Retina (tissue), 1 donor: ENCODE measurements around the gene SLC12A8.

Source experiments
- DNase-seq: peaks from one replicate; pipeline ENCODE4 v3.0.0-alpha.2; 2016

The SLC12A8 gene

DNA sequence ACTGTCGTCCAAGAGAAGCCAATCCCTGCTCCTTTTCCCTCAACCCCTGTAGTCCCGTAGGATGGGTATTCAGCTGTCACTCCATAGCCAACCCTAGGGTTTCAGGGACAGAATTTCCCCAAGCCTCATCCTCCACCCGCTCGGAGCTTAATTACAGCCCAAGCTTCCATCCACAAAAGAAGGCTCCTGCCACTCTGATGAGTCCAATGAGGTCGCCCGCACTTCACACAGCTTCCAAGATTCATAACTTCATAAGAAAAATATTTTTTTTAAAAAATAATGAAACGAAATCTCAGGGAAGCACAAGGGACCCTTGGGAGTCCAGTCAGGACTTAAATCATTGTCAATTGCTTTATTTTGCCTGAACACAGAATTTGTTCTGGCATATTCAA, 75.6 kb downstream of the SLC12A8 start:
- DNase-seq, result no peak

DNA sequence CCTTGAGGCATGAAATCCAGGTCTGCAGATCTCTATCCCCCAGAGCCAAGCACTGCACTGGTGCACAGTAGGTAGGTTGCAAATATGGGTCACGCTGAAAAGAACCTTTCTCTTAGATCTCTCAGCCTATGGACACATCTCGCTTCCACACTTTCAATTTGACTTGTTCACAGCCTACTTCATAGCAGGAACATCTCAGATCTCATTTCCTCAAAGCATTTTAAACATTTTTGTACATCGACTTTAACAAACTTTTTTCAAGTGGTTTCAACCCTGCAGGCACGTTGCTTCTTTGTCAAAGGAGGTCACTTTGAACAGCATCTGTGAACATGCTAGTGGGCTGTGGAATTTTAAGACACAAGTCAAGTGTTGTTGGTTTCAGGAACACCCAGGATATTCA, 76.0 kb downstream of the SLC12A8 start:
- DNase-seq, result no peak

- no peak for DNase-seq
Measured at GRCh38 chr3:125134952-125135351, 77.6 kb downstream of the SLC12A8 start.

DNA sequence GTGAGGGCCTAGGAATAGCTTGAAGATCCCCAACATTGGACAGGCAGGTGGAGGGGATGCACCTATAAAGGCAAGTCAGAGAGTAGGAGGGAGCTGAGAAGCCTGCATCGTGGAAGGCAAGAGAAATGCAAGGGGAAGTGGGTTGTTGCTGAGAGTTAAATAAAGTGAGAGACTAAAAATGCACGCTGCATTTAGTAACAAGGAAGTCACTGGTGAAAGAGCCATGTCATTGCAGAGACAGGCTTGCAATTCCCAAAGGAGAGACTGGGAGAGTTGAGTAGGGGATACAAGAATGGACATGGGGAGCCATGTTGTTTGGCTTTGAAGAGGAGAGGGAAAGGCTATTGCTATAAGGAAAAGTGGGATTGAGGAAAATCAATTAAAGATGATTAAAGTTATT, 79.7 kb downstream of the SLC12A8 start:
- no peak for DNase-seq

DNA sequence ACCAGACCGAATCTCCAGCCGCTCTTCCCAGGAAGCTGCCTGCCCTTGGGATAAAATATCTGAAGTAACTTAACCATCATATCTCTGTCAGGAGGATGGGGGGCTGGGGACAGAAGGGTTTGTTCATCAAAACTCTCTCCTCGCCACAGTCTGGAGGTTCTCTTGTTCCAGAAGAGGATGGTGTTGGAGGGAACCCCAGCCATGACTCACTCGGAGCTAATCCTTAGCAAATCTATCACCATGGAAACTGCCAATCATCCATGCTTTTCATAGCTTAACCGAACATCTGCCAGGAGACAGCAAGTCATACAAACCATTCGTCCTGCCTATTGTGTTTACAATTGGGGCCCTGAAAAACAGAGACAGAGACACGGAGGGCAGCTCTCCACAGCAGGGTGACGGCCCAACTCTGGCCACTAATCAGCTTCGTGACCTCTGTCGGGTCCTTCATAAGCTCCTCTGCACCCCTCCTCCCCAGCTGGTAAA, 83.0 kb downstream of the SLC12A8 start:
- peak; percentile 75 for DNase-seq

DNA sequence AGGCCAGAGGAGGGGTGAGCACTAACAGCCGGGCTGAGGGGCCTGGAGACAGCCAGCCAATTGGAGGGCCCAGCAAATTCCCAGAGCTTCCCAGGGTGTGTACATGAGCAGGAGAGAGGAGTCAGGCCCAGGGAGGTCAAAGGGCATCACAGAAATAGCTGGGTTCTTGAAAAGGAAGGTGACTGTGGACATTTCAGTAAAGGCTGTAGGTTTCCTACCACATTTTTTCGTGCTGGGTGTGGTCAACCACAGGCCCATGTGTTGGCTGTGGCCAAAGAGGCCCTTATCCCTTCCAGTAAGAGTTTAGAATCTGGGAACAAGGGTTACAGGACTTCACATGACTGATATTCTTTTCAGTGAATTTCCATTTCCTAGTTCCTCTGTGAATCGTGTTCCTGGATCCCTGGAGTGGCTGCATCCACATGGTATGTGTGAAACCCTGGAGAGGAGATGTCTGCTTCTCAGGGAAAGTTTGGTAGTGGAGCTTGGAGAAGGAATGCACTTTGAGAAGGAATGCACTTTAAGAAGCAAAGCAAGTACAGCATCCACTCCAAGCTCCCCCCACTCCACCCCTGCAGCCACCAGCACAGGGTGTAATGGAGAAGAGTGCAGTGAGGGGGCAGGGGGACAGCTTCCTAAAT, 83.6 kb downstream of the SLC12A8 start:
- DNase-seq, result no peak

GRCh38 chr3:125126323-125126722, 86.2 kb downstream of the SLC12A8 start:
- no peak for DNase-seq

DNA sequence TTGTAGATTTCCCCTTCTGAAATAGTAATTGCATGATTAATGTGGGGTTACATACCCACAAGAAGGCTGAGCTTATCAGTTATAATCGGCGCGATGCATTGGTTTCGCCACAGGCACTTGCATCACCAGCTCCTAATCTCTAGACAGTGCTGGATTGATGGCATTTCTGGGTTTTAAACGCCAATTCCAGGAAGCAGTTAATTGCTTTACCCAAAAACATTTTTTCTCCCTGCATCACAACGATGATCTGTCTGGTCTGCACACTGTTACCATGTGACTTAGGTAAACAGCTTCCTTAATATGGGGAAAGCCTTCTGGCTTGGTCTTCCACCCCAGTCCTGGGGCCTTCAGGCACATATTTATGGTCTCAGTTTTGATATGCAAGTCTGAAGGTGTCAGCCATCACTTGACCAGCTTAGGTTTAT, 86.7 kb downstream of the SLC12A8 start:
- DNase-seq, result no peak

GRCh38 chr3:125123451-125124305, 88.9 kb downstream of the SLC12A8 start:
- no peak for DNase-seq

DNA sequence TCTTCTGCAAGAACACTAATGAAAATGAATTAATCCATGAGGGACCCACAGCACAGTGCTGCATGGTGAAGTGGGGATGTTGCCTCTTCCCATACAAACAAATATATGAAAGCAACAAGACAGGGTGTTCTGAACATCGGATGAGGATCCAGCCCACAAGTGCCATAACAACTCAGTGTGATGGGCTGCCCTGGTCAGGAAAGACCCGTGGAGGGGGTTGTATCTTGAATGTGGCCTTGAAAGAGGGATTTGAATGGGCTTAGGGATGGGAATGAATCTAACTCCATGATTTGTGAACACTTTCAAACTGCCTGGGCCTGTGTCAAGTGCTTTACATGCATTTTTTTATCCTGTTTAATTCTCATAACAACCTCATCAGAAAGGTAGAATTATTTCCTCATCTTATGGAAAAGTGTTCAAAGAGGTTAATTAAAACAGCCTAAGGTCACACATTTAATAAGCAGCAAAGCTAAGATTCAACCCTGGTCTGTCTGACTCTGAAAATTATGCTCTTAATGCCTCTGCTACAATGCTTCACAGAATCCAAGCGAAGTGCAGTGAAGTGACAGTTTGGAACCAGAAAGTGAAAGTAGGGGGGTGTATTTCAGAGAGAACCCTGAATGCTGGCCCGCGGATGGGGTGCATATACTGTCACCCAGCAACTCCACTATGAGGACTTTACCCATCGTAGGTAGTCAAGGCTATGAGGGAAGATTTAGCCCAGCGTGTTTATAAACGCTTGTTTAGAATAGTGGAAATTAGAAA, 91.1 kb downstream of the SLC12A8 start:
- peak; percentile 30 for DNase-seq

DNA sequence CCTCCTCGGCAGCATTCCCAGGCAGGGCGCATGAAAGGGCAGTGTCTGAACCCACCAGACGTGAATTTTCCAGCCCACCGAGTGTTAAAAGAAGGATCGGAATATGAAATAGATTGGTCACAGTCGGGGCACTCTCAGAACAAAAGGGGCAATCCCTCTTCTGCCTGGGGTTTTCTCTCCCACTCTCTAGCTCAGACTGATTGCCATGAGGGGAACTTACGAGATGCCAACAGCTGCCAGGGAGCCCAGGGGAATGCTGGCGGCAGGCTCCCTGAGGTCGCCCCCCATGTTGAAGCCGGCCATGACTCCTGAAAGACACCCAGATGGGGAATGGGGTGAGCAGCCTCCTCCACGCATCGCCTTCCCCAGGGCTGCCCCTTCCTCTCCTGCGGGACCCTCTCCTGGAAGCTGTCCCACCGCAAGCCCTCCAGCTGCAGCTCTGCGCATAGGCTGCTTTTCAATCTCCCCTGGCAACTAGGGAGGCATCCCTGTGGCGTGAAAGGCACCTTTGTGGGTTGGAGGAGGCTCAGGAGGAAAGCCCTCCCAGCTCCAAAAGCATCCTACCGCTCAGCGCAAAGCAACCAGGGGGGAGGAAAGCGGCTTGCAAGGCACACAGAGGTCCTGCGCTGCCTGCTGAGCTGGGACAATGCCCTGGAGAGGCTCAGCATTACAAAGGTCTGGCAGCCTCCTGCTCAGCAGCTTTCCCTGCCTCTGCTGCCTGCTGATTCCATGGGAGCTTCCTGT, 92.0 kb downstream of the SLC12A8 start:
- DNase-seq, result peak; percentile 85

DNA sequence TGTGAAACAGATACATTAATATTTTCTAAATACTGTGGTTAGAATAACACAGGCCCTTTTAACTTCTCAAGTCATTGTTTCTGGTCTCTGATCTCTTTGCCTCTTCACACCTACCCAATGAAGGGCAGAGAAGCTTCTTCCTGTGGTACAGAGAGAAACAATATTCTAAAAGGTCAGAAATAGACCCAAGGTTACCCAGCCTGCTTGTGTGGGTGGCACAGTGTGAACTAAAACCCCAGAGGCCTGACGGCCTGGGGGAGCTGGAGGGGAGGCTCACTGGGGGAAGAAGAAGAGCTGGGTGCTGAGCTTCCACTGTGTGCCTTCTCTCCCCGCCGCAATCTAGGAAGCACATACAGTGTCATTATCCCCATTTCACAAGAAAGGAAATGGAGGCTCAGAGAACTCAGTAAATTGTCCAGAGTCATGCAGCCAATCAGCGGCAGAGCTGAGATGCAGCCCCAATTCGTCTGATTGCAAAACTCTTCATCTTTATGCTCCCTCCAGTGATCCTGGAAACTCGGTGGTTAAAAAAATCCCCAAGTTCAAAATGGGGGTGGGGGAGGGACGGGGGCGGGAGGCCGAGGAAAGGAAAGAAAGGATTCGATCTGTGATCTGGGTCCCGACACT, 92.7 kb downstream of the SLC12A8 start:
- DNase-seq, result peak; percentile 29

DNA sequence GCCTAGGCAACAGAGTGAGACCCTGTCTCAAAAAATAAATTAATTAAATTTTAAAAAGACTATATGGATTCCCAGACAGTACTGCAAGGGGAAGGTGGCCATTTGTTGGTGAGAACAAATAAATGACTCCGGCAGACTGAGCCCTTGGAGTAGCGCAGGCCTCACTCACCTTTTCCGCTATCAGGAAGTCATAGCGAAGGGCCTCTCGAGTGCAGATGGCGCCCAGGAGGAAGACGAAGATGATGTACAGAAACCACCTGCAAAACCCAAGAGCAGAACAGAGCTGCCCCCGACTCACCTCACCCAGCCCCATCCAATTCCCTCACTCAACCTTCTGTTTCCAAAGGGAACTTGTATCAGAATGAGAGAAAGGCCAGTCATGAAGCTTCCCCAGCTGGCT, 93.9 kb downstream of the SLC12A8 start:
- DNase-seq, result no peak

- DNase-seq, result no peak
Measured at GRCh38 chr3:125117631-125118191, 94.8 kb downstream of the SLC12A8 start.

- DNase-seq, result no peak
Measured at GRCh38 chr3:125116311-125117080, 96.1 kb downstream of the SLC12A8 start.

DNA sequence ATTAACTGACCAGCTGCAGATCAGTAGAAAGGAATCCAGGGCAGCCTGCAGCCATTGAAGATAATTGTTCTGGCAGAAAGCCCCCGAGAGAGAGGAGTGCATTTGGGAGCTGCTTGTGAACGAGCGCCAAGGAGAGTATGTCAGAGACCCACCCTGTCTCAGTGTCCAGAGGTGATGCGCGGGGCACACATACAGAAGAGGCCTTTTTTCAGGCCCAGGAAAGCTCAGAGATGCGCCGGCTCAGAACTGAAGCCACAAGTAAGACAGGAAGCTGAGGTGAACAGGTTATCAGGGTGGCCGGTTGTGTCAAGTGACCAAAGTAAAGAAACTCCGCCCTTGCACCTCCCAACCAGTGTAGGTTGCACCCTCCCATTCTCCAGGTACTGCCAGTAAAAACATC, 96.9 kb downstream of the SLC12A8 start:
- peak; percentile 52 for DNase-seq

GRCh38 chr3:125112981-125113380, 99.6 kb downstream of the SLC12A8 start:
- no peak for DNase-seq

- no peak for DNase-seq
Measured at GRCh38 chr3:125110876-125111480, 101.6 kb downstream of the SLC12A8 start.

DNA sequence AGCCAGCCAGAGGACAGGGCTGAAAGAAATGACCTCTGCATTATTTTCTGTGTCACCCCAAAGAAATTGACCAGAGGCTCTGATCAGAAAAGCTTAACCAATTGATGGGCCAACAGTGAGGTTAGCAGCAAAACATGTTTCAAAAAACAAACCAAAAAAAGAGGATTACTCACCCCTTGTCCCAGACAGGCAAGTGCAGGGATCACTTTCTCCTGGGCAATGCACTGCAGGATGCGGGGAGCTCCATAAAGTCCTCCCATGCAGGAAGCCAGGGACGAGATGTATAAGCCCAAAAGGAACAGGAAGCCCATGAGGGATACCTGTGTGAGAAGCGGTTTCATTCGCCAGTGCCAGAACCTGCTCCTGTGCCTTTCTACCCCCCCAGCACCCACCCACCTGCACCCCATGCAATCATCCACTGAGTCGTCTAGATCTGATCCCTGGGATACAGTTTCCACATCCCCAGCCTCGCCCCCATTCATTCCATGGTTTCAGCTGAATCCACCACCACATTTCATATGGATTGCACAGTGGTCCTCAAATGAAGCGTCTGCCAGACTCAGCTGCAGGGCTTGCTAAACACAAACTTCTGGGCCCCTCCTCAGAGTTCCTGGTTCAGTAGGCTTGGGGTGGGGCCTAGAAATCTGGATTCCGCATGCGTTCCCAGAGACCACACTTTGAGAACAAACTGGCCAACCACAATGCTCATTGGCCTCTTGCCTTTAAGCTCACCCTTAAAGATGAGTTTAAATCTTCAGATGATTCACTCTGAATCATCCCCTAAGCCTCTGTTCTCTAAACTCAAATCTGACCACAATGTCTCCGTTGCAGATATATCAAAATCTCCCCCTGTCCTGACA, 102.3 kb downstream of the SLC12A8 start:
- DNase-seq, result no peak

- no peak for DNase-seq
Measured at GRCh38 chr3:125109536-125109925, 103.0 kb downstream of the SLC12A8 start.
